Astrocyte (in vitro differentiated cells and primary cell): ENCODE data around the gene GDPD5. TPM values are rescaled to one million over a fixed set of nuclear protein-coding genes. Genes with fewer than 3 reads are reported as not detected.

Experiments
- DNase-seq: peaks from one replicate; pipeline ENCODE4 v3.0.0-alpha.2; 2010; ENCODE audit warnings: low read depth
- FAIRE-seq: peaks from 2 replicates; lab custom pipeline; 2011; peaks lifted over from hg19 to GRCh38; lab: Jason Lieb, UNC
- H2AFZ ChIP-seq: 2 replicates; pipeline ENCODE4 v1.6.0; 2012; ENCODE audit warnings: low read depth, low read length, inconsistent platforms
- H3K27ac ChIP-seq: 2 replicates; pipeline ENCODE4 v1.5.1; 2011; ENCODE audit warnings: low read depth, low read length, inconsistent platforms
- H3K27me3 ChIP-seq: 2 replicates; pipeline ENCODE4 v1.6.0; 2011; ENCODE audit warnings: low read length, inconsistent platforms; ENCODE audit not compliant: insufficient read depth
- H3K36me3 ChIP-seq: 2 replicates; pipeline ENCODE4 v1.5.1; 2011; ENCODE audit warnings: low read length, inconsistent platforms; ENCODE audit not compliant: insufficient read depth
- H3K4me1 ChIP-seq: 2 replicates; pipeline ENCODE4 v1.5.1; 2011; ENCODE audit warnings: low read length, inconsistent platforms; ENCODE audit not compliant: insufficient read depth
- H3K4me2 ChIP-seq: 2 replicates; pipeline ENCODE4 v1.6.0; 2012; ENCODE audit warnings: low read length, inconsistent platforms
- H3K4me3 ChIP-seq: 2 replicates; pipeline ENCODE4 v1.5.1; 2011; ENCODE audit warnings: low read depth, mild to moderate bottlenecking, low read length, inconsistent platforms; ENCODE audit not compliant: insufficient read depth
- H3K79me2 ChIP-seq: 2 replicates; pipeline ENCODE4 v1.6.0; 2012; ENCODE audit warnings: mild to moderate bottlenecking, low read length, inconsistent platforms; ENCODE audit not compliant: insufficient read depth
- H3K9ac ChIP-seq: 2 replicates; pipeline ENCODE4 v1.6.0; 2012; ENCODE audit warnings: mild to moderate bottlenecking, low read length, inconsistent platforms
- H3K9me3 ChIP-seq: 2 replicates; pipeline ENCODE4 v1.5.1; 2012; ENCODE audit warnings: low read depth, mild to moderate bottlenecking, low read length, inconsistent platforms; ENCODE audit not compliant: insufficient read depth
- H4K20me1 ChIP-seq: 2 replicates; pipeline ENCODE4 v1.6.0; 2012; ENCODE audit warnings: low read length, inconsistent platforms; ENCODE audit not compliant: insufficient read depth
- H3K27ac Mint-ChIP-seq: one replicate; pipeline ENCODE4 v1.8.0; 2021; ENCODE audit warnings: mild to moderate bottlenecking, mixed read lengths; ENCODE audit not compliant: unreplicated experiment
- H3K27me3 Mint-ChIP-seq: one replicate; pipeline ENCODE4 v1.8.0; 2021; ENCODE audit warnings: low read depth, mixed read lengths; ENCODE audit not compliant: unreplicated experiment
- H3K36me3 Mint-ChIP-seq: one replicate; pipeline ENCODE4 v1.8.0; 2021; ENCODE audit warnings: low read depth, mixed read lengths; ENCODE audit not compliant: unreplicated experiment
- H3K4me1 Mint-ChIP-seq: one replicate; pipeline ENCODE4 v1.8.0; 2021; ENCODE audit warnings: low read depth, mixed read lengths; ENCODE audit not compliant: unreplicated experiment
- H3K4me3 Mint-ChIP-seq: one replicate; pipeline ENCODE4 v1.8.0; 2021; ENCODE audit warnings: mild to moderate bottlenecking, moderate library complexity, mixed read lengths; ENCODE audit not compliant: unreplicated experiment
- H3K9me3 Mint-ChIP-seq: one replicate; pipeline ENCODE4 v1.8.0; 2021; ENCODE audit warnings: mild to moderate bottlenecking, mixed read lengths; ENCODE audit not compliant: unreplicated experiment
- EZH2 ChIP-seq: IDR thresholded peaks from 2 replicates; pipeline ENCODE4 v1.6.1; 2012; ENCODE audit warnings: mild to moderate bottlenecking, low read length, inconsistent platforms; ENCODE audit not compliant: insufficient read depth
- total RNA-seq: library from RNA; stranded (reverse); gene quantifications from 2 replicates; pipeline ENCODE4 v1.2.1, GENCODE V29; 2021
- TF ChIP-seq, protein P1 (sequence below): IDR thresholded peaks from 2 replicates; pipeline ENCODE4 v1.5.1; 2011; ENCODE audit warnings: low read depth, mild to moderate bottlenecking, inconsistent platforms, low read length, moderate library complexity; ENCODE audit not compliant: insufficient read depth

GDPD5 gene
- total RNA-seq, 1 donor from 2014 or later = 9.4 TPM

DNA sequence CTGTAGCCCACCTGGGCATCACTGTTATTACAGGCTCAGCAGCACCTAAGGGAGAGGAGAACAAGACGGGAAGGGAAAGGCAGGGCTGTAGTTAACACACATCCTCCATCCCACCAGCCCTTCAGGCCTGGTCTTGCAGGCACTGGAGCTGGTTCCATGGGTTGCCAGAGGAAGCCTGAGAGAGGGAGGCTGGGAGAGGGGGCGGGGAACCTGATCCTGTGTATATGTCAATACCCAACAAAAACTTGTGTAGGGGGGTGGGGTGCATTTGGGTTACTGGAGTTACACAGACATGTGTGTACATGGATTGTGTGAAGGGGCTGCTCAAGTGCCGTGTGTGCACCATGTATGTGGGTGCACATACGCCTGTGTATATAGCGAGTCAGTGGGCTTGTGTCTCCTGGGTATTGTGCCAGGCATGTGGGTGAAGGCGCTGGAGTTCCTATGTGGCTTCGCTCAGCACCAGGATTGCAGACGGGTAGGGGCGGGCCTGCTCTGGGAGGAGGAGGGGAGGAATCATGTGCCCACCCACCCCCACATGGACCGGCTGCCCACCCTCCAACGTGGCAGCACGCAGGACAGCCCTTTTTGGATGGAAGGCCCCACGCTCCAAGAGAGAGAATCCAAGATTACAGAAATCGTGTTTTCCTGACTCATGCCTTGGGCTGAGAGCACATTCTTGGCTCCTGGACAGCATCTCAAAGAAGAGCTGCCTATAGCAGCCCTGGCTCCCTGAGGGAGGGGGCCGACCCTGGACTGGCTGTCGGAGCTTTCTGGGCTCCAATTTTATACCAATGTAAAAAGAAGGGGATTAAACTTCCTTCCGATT, 32.1 kb upstream of the GDPD5 start:
- Histone ChIP-seq H4K20me1 (peaks cover 3% of the 10 kb centered on the region), H3K27me3 (no peaks in the 10 kb centered on the region), H3K9me3 (no peaks in the 10 kb centered on the region), H3K36me3 (no peaks in the 10 kb centered on the region), H3K4me3 (no peak overlapping the region), H2AFZ (peak overlapping the region; percentile 59), H3K27ac (peak overlapping the region; percentile 71), H3K9ac (peak overlapping the region; percentile 58), H3K4me2 (peak overlapping the region; percentile 56), H3K79me2 (peaks cover 12% of the 10 kb centered on the region), H3K4me1 (peaks cover 57% of the 10 kb centered on the region)
- Mint-ChIP-seq H3K4me1 (peaks cover 43% of the 10 kb centered on the region), H3K27me3 (no peaks in the 10 kb centered on the region), H3K36me3 (peaks cover 2% of the 10 kb centered on the region), H3K4me3 (peak overlapping the region; percentile 27), H3K27ac (peak overlapping the region; percentile 85), H3K9me3 (no peaks in the 10 kb centered on the region)
- no peak for FAIRE-seq
- TF ChIP-seq, protein P1, sequence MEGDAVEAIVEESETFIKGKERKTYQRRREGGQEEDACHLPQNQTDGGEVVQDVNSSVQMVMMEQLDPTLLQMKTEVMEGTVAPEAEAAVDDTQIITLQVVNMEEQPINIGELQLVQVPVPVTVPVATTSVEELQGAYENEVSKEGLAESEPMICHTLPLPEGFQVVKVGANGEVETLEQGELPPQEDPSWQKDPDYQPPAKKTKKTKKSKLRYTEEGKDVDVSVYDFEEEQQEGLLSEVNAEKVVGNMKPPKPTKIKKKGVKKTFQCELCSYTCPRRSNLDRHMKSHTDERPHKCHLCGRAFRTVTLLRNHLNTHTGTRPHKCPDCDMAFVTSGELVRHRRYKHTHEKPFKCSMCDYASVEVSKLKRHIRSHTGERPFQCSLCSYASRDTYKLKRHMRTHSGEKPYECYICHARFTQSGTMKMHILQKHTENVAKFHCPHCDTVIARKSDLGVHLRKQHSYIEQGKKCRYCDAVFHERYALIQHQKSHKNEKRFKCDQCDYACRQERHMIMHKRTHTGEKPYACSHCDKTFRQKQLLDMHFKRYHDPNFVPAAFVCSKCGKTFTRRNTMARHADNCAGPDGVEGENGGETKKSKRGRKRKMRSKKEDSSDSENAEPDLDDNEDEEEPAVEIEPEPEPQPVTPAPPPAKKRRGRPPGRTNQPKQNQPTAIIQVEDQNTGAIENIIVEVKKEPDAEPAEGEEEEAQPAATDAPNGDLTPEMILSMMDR = no peak
- no peak for TF ChIP-seq EZH2
- peak; percentile 95 for DNase-seq

DNA sequence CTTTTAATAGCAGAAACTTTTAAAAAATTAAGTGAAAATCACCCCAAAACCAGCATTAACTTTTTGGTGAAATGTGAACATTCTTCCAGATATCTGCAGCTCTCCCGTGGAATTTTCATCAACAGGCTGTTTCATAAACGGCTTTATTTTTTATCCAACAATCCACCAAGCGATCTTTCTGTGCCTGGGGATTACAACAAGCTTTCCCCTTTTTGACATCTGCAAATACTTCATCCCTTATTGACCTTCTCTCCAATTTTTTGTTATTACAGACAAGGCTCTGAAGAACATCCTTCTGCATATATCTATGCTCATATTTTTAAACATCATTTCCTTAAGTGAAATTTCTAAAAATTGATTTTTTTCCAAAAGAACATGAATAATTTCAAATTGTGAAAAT, 30.5 kb upstream of the GDPD5 start:
- Histone ChIP-seq H3K9ac (no peak overlapping the region), H3K79me2 (no peaks in the 10 kb centered on the region), H3K27ac (no peak overlapping the region), H3K4me2 (no peak overlapping the region), H3K4me1 (peaks cover 53% of the 10 kb centered on the region), H4K20me1 (no peaks in the 10 kb centered on the region), H3K36me3 (no peaks in the 10 kb centered on the region), H2AFZ (no peak overlapping the region), H3K27me3 (no peaks in the 10 kb centered on the region), H3K4me3 (no peak overlapping the region), H3K9me3 (no peaks in the 10 kb centered on the region)
- Mint-ChIP-seq H3K4me3 (no peak overlapping the region), H3K36me3 (no peaks in the 10 kb centered on the region), H3K27me3 (no peaks in the 10 kb centered on the region), H3K27ac (no peak overlapping the region), H3K4me1 (peaks cover 43% of the 10 kb centered on the region), H3K9me3 (no peaks in the 10 kb centered on the region)
- no peak for DNase-seq
- no peak for FAIRE-seq
- no peak for TF ChIP-seq EZH2
- TF ChIP-seq, protein P1 = no peak
